ENCODE results near the gene CST7. TPM values are rescaled to one million over a fixed set of nuclear protein-coding genes. Genes with fewer than 3 reads are reported as not detected.
A peak's percentile ranks its signal among the peaks of the same experiment; 100 is the strongest.

CST7 gene, protein sequence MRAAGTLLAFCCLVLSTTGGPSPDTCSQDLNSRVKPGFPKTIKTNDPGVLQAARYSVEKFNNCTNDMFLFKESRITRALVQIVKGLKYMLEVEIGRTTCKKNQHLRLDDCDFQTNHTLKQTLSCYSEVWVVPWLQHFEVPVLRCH
- under 1 TPM in 1 of 2 donors, not detected in 1; 0.56 TPM for total RNA-seq
- 4.1 TPM for polyA plus RNA-seq (ENCODE audit: insufficient read depth, low read depth, low replicate concordance)
- long read RNA-seq, donor 1, result 0 reads
- long read RNA-seq, donor 2, result 0 reads

DNA sequence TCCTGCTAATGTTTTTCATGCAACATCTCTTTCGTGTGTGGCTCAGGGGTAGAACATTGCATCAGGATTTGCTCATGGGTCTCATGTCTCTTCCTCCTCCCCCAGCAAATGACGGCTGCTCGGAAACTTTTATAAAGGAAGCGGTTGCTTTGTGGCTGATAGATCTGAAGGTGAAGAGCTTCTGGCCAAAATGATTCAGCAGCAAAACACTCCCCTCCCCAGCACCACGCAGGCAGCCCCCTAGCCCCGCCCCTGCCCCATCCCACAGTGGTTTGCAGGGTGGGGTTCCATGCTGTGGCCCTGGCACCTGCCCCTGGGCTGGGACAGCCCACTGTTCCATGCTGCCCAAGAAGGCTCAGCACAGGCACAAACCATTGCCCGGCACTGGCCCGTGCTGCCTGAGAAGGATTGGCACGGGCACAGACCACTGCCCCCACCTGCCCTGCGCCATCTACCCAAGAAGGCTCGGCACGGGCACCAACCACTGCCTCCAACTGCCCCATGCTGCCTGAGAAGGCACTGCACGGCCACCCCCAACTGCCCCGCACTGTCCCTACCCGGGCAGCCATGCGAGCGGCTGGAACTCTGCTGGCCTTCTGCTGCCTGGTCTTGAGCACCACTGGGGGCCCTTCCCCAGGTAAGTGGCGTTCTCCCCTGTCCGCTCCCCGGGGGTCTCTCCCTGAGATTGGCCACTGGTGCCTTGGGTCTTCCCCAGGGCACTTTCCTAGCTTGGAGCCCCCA, at the start of gene CST7:
Gene CST7 (plus strand): TSS at position 331 of the 741 bp plus-strand sequence. CDS start 237 bp downstream, at position 568.
- TF ChIP-seq, protein P1, sequence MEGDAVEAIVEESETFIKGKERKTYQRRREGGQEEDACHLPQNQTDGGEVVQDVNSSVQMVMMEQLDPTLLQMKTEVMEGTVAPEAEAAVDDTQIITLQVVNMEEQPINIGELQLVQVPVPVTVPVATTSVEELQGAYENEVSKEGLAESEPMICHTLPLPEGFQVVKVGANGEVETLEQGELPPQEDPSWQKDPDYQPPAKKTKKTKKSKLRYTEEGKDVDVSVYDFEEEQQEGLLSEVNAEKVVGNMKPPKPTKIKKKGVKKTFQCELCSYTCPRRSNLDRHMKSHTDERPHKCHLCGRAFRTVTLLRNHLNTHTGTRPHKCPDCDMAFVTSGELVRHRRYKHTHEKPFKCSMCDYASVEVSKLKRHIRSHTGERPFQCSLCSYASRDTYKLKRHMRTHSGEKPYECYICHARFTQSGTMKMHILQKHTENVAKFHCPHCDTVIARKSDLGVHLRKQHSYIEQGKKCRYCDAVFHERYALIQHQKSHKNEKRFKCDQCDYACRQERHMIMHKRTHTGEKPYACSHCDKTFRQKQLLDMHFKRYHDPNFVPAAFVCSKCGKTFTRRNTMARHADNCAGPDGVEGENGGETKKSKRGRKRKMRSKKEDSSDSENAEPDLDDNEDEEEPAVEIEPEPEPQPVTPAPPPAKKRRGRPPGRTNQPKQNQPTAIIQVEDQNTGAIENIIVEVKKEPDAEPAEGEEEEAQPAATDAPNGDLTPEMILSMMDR (IDR thresholded peaks at IDR 0.05), result no peak
- no peak for TF ChIP-seq POLR2A (IDR thresholded peaks at IDR 0.05)
- Histone ChIP-seq H3K27me3 (no peaks in the 10 kb centered on the region), H3K36me3 (ENCODE audit: low read depth, missing control alignments) (no peaks in the 10 kb centered on the region), H3K27ac (no peak within 1 kb of the TSS), H3K4me3 (no peak within 1 kb of the TSS), H3K9me3 (no peaks in the 10 kb centered on the region), H3K4me1 (no peaks in the 10 kb centered on the region)
- 71 to 89% methylated on average over 8 to 20 of the region's 20 CpGs for WGBS, 2 donors
- intact Hi-C loops (cut with DNase I; ENCODE audit: low total_unique reads), result no loop called here
- DNase-seq, result peak; percentile 33

DNA sequence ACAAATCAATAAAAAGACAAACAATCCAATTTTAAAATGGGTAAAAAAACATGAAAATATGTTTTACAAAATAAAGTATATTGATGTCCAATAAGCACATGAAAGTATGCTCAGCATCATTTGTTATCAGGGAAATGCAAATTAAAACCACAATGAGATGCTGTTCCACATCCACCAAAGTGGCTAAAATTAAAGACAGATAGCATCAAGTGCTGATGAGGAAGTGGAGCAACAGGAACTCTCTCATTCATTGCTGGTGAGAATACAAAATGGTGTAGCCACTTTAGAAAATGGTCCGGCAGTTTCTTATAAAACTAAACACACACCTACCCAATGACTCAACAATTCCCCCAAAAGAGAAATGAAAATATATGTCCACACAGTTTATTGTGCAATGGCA, 42.3 kb upstream of the CST7 start:
- no peak overlapping the region for H3K27ac ChIP-seq
- H3K9me3 ChIP-seq, result no peaks in the 10 kb centered on the region
- no peak for DNase-seq
- no peaks in the 10 kb centered on the region for H3K36me3 ChIP-seq (ENCODE audit: low read depth, missing control alignments)
- H3K4me3 ChIP-seq, result no peak overlapping the region
- intact Hi-C loops (cut with DNase I; ENCODE audit: low total_unique reads), result no loop called here
- TF ChIP-seq POLR2A (IDR thresholded peaks at IDR 0.05), result no peak
- TF ChIP-seq, protein P1 (IDR thresholded peaks at IDR 0.05), result no peak
- 86 to 100% methylated on average over 1 of the region's 1 CpG for WGBS, 2 donors
- H3K27me3 ChIP-seq, result no peaks in the 10 kb centered on the region
- no peaks in the 10 kb centered on the region for H3K4me1 ChIP-seq

DNA sequence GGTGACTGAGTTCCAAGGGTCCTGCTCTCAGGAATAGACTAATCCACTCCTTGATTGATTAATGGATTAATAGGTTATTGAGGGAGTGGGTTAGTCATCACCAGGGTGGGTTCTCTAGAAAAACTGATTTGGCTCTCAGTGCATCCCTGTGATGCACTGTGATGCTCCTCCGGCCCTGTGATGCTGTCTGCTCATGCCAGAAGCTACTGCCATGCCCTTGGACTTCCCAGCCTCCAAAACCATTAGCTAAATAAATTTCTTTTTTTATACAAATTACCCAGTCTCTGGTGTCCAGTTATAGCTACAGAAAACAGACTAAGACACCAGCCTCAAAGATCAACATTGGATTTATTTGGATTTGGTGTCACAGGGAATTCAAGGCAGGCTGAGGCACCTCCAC, 40.4 kb upstream of the CST7 start:
- TF ChIP-seq POLR2A (IDR thresholded peaks at IDR 0.05), result no peak
- TF ChIP-seq, protein P1 (IDR thresholded peaks at IDR 0.05), result no peak
- H3K36me3 ChIP-seq (ENCODE audit: low read depth, missing control alignments), result no peaks in the 10 kb centered on the region
- no peaks in the 10 kb centered on the region for H3K9me3 ChIP-seq
- no peak overlapping the region for H3K27ac ChIP-seq
- no peak overlapping the region for H3K4me3 ChIP-seq
- no peaks in the 10 kb centered on the region for H3K27me3 ChIP-seq
- 96 to 100% methylated on average over 1 of the region's 1 CpG for WGBS, 2 donors
- H3K4me1 ChIP-seq, result no peaks in the 10 kb centered on the region
- intact Hi-C loops (cut with DNase I; ENCODE audit: low total_unique reads), result no loop called here
- no peak for DNase-seq

DNA sequence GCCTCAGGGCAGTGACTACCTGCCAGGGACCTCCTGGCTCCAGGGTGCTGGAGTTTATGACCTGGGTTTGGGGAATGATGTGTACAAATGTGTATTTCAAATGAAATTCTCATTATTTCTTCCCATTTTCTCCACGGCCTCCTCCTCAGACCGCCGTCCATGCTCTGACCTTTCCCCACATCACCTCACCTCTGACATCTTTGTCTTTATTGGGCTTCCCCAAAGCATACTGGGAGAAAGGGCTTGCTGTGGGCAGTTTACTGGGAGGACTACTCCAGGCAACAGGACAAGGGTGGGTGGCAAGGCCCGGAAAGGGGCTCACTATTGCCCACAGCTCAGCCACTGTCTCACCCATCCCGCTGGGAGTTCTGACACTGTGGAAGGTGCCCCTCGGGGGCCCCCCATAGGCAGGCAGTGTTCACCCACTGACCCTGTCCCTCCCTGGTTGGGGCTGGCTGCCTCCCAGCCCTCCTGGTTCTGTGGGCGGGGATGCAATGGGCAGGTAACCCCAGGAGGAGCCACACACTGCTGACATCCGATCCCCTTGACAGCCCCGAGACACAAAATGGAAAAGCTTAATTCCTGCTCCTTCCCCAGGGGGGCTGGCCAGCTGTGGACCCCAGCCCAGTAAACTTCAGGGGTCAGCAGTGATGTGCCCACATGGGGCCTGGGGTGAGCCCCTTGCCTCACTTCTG, 39.8 kb upstream of the CST7 start:
- no peaks in the 10 kb centered on the region for H3K9me3 ChIP-seq
- no peaks in the 10 kb centered on the region for H3K36me3 ChIP-seq (ENCODE audit: low read depth, missing control alignments)
- 88 to 96% methylated on average over 4 to 9 of the region's 9 CpGs for WGBS, 2 donors
- intact Hi-C loops (cut with DNase I; ENCODE audit: low total_unique reads), result no loop called here
- no peaks in the 10 kb centered on the region for H3K4me1 ChIP-seq
- DNase-seq, result no peak
- TF ChIP-seq, protein P1 (IDR thresholded peaks at IDR 0.05), result no peak
- no peak for TF ChIP-seq POLR2A (IDR thresholded peaks at IDR 0.05)
- H3K27ac ChIP-seq, result no peak overlapping the region
- H3K4me3 ChIP-seq, result no peak overlapping the region
- no peaks in the 10 kb centered on the region for H3K27me3 ChIP-seq

Measured in testis (tissue), 5 donors.